H1 (cell line): Measurements from ENCODE around the gene ACTN2. TPM values are rescaled to one million over a fixed set of nuclear protein-coding genes. Genes with fewer than 3 reads are reported as not detected.

Experiments used
- CTCF ChIA-PET: fragments of 300-600 bp; sonication (Branson Sonifier 250); formaldehyde crosslinking; loops from one replicate; lab custom pipeline; 2021; ENCODE audit not compliant: partially characterized antibody; lab: Charles Lee
- POLR2A ChIA-PET: fragments of 300-600 bp; sonication (Branson Sonifier 250); formaldehyde crosslinking; loops from one replicate; lab custom pipeline; 2021; ENCODE audit warnings: inconsistent platforms; ENCODE audit not compliant: partially characterized antibody; lab: Charles Lee
- DNase-seq, 2 experiments: peaks; one replicate each; pipeline versions ENCODE4 v3.0.0 to v3.0.0-alpha.2; 2010 to 2022; ENCODE audit warnings: low spot score in 2 of 2, low read depth in 1 of 2, mixed read lengths in 1 of 2
- FAIRE-seq: peaks from 2 replicates; lab custom pipeline; 2011; peaks lifted over from hg19 to GRCh38; lab: Jason Lieb, UNC
- H2AFZ ChIP-seq: 2 replicates; pipeline ENCODE4 v1.8.1; 2012; ENCODE audit warnings: low read length, inconsistent platforms
- H2AK5ac ChIP-seq: 2 replicates; pipeline ENCODE4 v1.6.1; 2013; ENCODE audit warnings: low read depth, low read length
- H2BK120ac ChIP-seq: replicated peaks from 2 replicates; pipeline ENCODE3; 2013; ENCODE audit warnings: low read depth, low read length, inconsistent platforms
- H2BK12ac ChIP-seq: 2 replicates; pipeline ENCODE4 v1.6.1; 2013; ENCODE audit warnings: low read depth, low read length
- H2BK15ac ChIP-seq: 2 replicates; pipeline ENCODE4 v1.6.1; 2013; ENCODE audit warnings: low read length
- H2BK20ac ChIP-seq: 2 replicates; pipeline ENCODE4 v1.6.1; 2013; ENCODE audit warnings: low read length
- H2BK5ac ChIP-seq: 2 replicates; pipeline ENCODE4 v1.6.1; 2013; ENCODE audit warnings: low read depth, low read length
- H3K14ac ChIP-seq: 2 replicates; pipeline ENCODE4 v1.6.1; 2013; ENCODE audit warnings: inconsistent platforms; ENCODE audit not compliant: insufficient read length
- H3K18ac ChIP-seq: 2 replicates; pipeline ENCODE4 v1.6.1; 2013; ENCODE audit warnings: low read length; ENCODE audit errors: extremely low read depth
- H3K23ac ChIP-seq: 2 replicates; pipeline ENCODE4 v1.6.1; 2013; ENCODE audit warnings: inconsistent platforms; ENCODE audit not compliant: insufficient read length
- H3K23me2 ChIP-seq: 2 replicates; pipeline ENCODE4 v1.6.1; 2013; ENCODE audit warnings: low read depth, low read length
- H3K27ac ChIP-seq: 2 replicates; pipeline ENCODE4 v1.6.1; 2011; ENCODE audit warnings: low read depth, low read length, inconsistent platforms
- H3K27me3 ChIP-seq, 4 experiments: replicated peaks in 1 of 4; 1 replicate in 1 of 4; 2 replicates in 3 of 4; pipeline versions ENCODE4 v1.6.1 to v1.8.1; 2011 to 2013; ENCODE audit warnings: low read length in 3 of 4, mild to moderate bottlenecking in 3 of 4, inconsistent platforms in 2 of 4, mixed read lengths in 2 of 4, moderate library complexity in 1 of 4; ENCODE audit not compliant: control insufficient read depth in 3 of 4, insufficient read depth in 3 of 4; ENCODE audit errors: extremely low read depth in 1 of 4
- H3K36me3 ChIP-seq, 4 experiments: 2 replicates each; pipeline versions ENCODE4 v1.6.1 to v1.8.1; 2011 to 2013; ENCODE audit warnings: mild to moderate bottlenecking in 4 of 4, low read length in 3 of 4, moderate library complexity in 2 of 4, control low read depth in 1 of 4, inconsistent platforms in 1 of 4; ENCODE audit not compliant: insufficient read depth in 4 of 4, control insufficient read depth in 2 of 4
- H3K4ac ChIP-seq: replicated peaks from 2 replicates; pipeline ENCODE3; 2013; ENCODE audit warnings: low read length, low read depth, mixed read lengths, inconsistent platforms; ENCODE audit not compliant: insufficient read length
- H3K4me1 ChIP-seq, 4 experiments: replicated peaks in 1 of 4; 1 replicate in 1 of 4; 2 replicates in 3 of 4; pipeline versions ENCODE4 v1.6.1 to v1.8.1; 2011 to 2013; ENCODE audit warnings: low read length in 3 of 4, inconsistent platforms in 2 of 4, mixed read lengths in 1 of 4; ENCODE audit not compliant: insufficient read depth in 4 of 4, control insufficient read depth in 3 of 4
- H3K4me2 ChIP-seq, 2 experiments: 2 replicates each; pipeline versions ENCODE4 v1.6.1 to v1.8.1; 2011 to 2013; ENCODE audit warnings: low read depth in 2 of 2, low read length in 2 of 2, control low read depth in 1 of 2, inconsistent platforms in 1 of 2, mild to moderate bottlenecking in 1 of 2; ENCODE audit not compliant: insufficient read depth in 1 of 2
- H3K4me3 ChIP-seq, 4 experiments: fragments of 200-600, 300-600 bp in 1 of 4; sonication (generic), shearing (Covaris generic), sonication (Bioruptor Twin) in 1 of 4; 2 replicates each; pipeline versions ENCODE4 v1.5.1 to v1.8.1; 2011 to 2016; ENCODE audit warnings: low read length in 4 of 4, low read depth in 3 of 4, control low read depth in 2 of 4, inconsistent platforms in 2 of 4, mild to moderate bottlenecking in 2 of 4, mixed read lengths in 1 of 4, moderate library complexity in 1 of 4; ENCODE audit not compliant: insufficient read depth in 2 of 4; ENCODE audit errors: extremely low read depth in 1 of 4
- H3K56ac ChIP-seq: replicated peaks from 2 replicates; pipeline ENCODE3; 2013; ENCODE audit warnings: low read depth, mild to moderate bottlenecking, mixed read lengths, low read length, inconsistent platforms; ENCODE audit not compliant: insufficient read length
- H3K79me1 ChIP-seq: 2 replicates; pipeline ENCODE4 v1.6.1; 2013; ENCODE audit warnings: low read depth, low read length, control low read depth
- H3K79me2 ChIP-seq, 2 experiments: 2 replicates each; pipeline versions ENCODE4 v1.6.1 to v1.8.1; 2012 to 2013; ENCODE audit warnings: low read length in 2 of 2, mild to moderate bottlenecking in 2 of 2, inconsistent platforms in 1 of 2; ENCODE audit not compliant: insufficient read depth in 2 of 2, control insufficient read depth in 1 of 2
- H3K9ac ChIP-seq, 4 experiments: replicated peaks in 1 of 4; 1 replicate in 1 of 4; 2 replicates in 3 of 4; pipeline versions ENCODE4 v1.6.1 to v1.8.1; 2011 to 2013; ENCODE audit warnings: low read depth in 3 of 4, low read length in 3 of 4, control low read depth in 2 of 4, mild to moderate bottlenecking in 2 of 4, moderate library complexity in 2 of 4, inconsistent platforms in 1 of 4; ENCODE audit errors: extremely low read depth in 1 of 4
- H3K9me3 ChIP-seq, 2 experiments: 2 replicates each; pipeline versions ENCODE4 v1.6.1 to v1.8.1; 2012 to 2013; ENCODE audit warnings: mild to moderate bottlenecking in 2 of 2, moderate library complexity in 2 of 2, control low read depth in 1 of 2, inconsistent platforms in 1 of 2, low read depth in 1 of 2, low read length in 1 of 2, mixed read lengths in 1 of 2; ENCODE audit not compliant: insufficient read depth in 2 of 2
- H4K20me1 ChIP-seq, 2 experiments: replicated peaks in 1 of 2; 2 replicates each; pipeline versions ENCODE3 to v1.8.1; 2011 to 2013; ENCODE audit warnings: inconsistent platforms in 2 of 2, low read length in 2 of 2, mild to moderate bottlenecking in 1 of 2; ENCODE audit not compliant: insufficient read depth in 2 of 2, control insufficient read depth in 1 of 2
- H4K5ac ChIP-seq: 2 replicates; pipeline ENCODE4 v1.6.1; 2013; ENCODE audit warnings: low read length, low read depth, mixed read lengths, inconsistent platforms; ENCODE audit not compliant: insufficient read length
- H4K8ac ChIP-seq: 2 replicates; pipeline ENCODE4 v1.8.0; 2013; ENCODE audit warnings: mild to moderate bottlenecking, moderate library complexity, low read length, inconsistent platforms; ENCODE audit not compliant: insufficient read depth; ENCODE audit errors: extremely low read depth
- H4K91ac ChIP-seq: replicated peaks from 2 replicates; pipeline ENCODE3; 2013; ENCODE audit warnings: low read length, mixed read lengths, inconsistent platforms; ENCODE audit not compliant: insufficient read length
- CEBPB ChIP-seq: IDR thresholded peaks from 2 replicates; pipeline ENCODE4 v1.6.1; 2012; ENCODE audit warnings: low read depth, low read length
- CHD1 ChIP-seq: IDR thresholded peaks from 2 replicates; pipeline ENCODE4 v1.6.1; 2012; ENCODE audit warnings: low read depth, low read length, improper control_type of control experiment
- KDM5A ChIP-seq: fragments of 200-600 bp; IDR thresholded peaks from 2 replicates; pipeline ENCODE4 v1.7.1; 2012; ENCODE audit warnings: mild to moderate bottlenecking, low read length, inconsistent platforms, mixed read lengths
- ZNF274 ChIP-seq: IDR thresholded peaks from 2 replicates; pipeline ENCODE4 v1.7.0; 2012; ENCODE audit warnings: low read length, borderline replicate concordance; ENCODE audit errors: extremely low read depth
- WGBS, 2 experiments: shearing (Covaris generic) in 1 of 2; methylation state at CpG; one replicate each; pipeline versions ENCODE4 v1.1.6 to v1.1.7; 2013 to 2015; ENCODE audit warnings: low lambda C conversion rate in 2 of 2, mixed read lengths in 2 of 2, inconsistent platforms in 1 of 2, low coverage in 1 of 2, missing lambda C conversion rate in 1 of 2; ENCODE audit not compliant: insufficient replicate concordance in 2 of 2, insufficient coverage in 1 of 2, insufficient read length in 1 of 2; ENCODE audit errors: extremely low coverage in 1 of 2, missing lambda C conversion rate in 1 of 2; 5-methylcytosine and 5-hydroxymethylcytosine counted together
- polyA plus RNA-seq, 7 experiments: library from polyadenylated mRNA; depleted of rRNA in 3 of 7; stranded (reverse) in 5 of 7; unstranded in 2 of 7; fragments of >200 nt in 5 of 7; fragments of 200-250 nt in 2 of 7; gene quantifications; 1 replicate in 5 of 7; 2 replicates in 1 of 7; 4 replicates in 1 of 7; pipeline versions ENCODE4 v1.2.1 to v1.2.3, GENCODE V29; 2011 to 2013; ENCODE audit warnings: missing spikeins in 2 of 7, mixed read lengths in 2 of 7
- total RNA-seq: library from RNA; stranded (reverse); fragmentation: NEBNext Ultra II Directional; extraction: Animal tissue kit (Norgen Biotek cat#: 25700); gene quantifications from 2 replicates; pipeline ENCODE4 v1.2.1, GENCODE V29; 2021

The ACTN2 gene
- total and polyA plus RNA-seq, 2 of the 8 experiments (the other 6 are each of a cell fraction or from before 2014, with no cell fraction given): 1.9 to 4.1 TPM

DNA sequence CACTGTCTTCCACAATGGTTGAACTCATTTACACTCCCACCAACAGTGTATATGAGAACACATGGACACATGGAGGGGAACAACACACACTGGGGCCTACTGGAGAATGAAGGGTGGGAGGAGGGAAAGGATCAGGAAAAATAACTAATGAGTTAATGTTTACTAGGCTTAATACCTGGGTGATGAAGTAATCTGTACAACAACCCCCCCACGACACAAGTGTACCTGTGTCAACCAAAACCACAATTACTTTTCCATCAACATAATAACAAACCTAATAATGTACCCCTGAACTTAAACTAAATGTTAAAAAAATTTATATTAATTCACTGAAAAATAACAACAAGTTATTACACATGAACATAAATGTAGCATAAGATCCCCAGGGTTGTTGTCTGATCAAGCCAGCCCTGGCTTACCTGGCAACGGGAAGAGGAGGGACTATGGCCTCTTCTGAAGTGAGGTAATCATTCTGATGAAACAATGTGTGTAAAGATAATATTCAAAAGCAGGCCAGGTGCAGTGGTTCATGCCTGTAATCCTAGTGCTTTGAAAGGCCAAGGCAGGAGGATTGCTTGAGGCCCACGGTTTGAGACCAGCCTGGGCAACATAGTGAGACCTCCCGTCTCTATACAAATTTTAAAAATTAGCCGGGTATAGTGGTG is 41.2 kb upstream of the ACTN2 start:
- Histone ChIP-seq H3K4me1 (no peaks in the 10 kb centered on the region), H3K79me2 (no peaks in the 10 kb centered on the region), H3K4me2 (no peak overlapping the region), H2BK5ac (no peak overlapping the region), H2BK12ac (no peak overlapping the region), H2BK120ac (no peak overlapping the region), H3K27ac (no peak overlapping the region), H2AK5ac (no peak overlapping the region), H3K18ac (no peak overlapping the region), H2BK20ac (no peak overlapping the region), H3K23ac (no peak overlapping the region), H3K23me2 (no peaks in the 10 kb centered on the region), H3K56ac (no peak overlapping the region), H3K27me3 (peaks cover 0 to 1% (median 0%) of the 10 kb centered on the region in 4 experiments; a peak in 1 of 7 replicates), H3K9ac (no peak overlapping the region), H3K4ac (no peak overlapping the region), H3K4me3 (no peak overlapping the region), H3K14ac (no peak overlapping the region), H4K91ac (no peak overlapping the region), H3K9me3 (no peaks in the 10 kb centered on the region), H4K8ac (no peak overlapping the region), H3K79me1 (no peaks in the 10 kb centered on the region), H2AFZ (no peak overlapping the region), H2BK15ac (no peak overlapping the region), H4K20me1 (no peaks in the 10 kb centered on the region), H3K36me3 (no peaks in the 10 kb centered on the region), H4K5ac (no peak overlapping the region)
- TF ChIP-seq KDM5A (no peak), ZNF274 (no peak), CHD1 (no peak), CEBPB (no peak)
- CTCF ChIA-PET: interaction anchor here (0.6 kb wide), 1 partner anchor 10 kb away, joined by 3 read pairs; no protein-coding TSS in a partner anchor
- 88% methylated on average over 5 of the region's 5 CpGs; no CpG with 5 or more reads in 1 of the 2 experiments for WGBS, 2 experiments
- FAIRE-seq: no peak
- POLR2A ChIA-PET: no interaction called here
- no peak for DNase-seq
